Coronary artery (tissue), 2 donors: ENCODE results near the gene ASCC1.

Experiments used
- DNase-seq: peaks from one replicate; pipeline ENCODE4 v3.0.0-alpha.2; 2017; ENCODE audit warnings: low spot score
- H3K27ac ChIP-seq, 2 donors: fragments of 200-600 bp; sonication (generic); one replicate each; pipeline ENCODE4 v1.5.1; 2016 to 2019
- H3K4me3 ChIP-seq: fragments of 200-600 bp; sonication (generic); 2 replicates; pipeline ENCODE4 v1.5.1; 2016; ENCODE audit warnings: mild to moderate bottlenecking, moderate library complexity
- TF ChIP-seq, protein P1 (sequence below): fragments of 200-600 bp; sonication (generic); IDR thresholded peaks from one replicate; pipeline ENCODE4 v1.5.1; 2019; ENCODE audit warnings: antibody characterized with exemption

ASCC1 gene

DNA sequence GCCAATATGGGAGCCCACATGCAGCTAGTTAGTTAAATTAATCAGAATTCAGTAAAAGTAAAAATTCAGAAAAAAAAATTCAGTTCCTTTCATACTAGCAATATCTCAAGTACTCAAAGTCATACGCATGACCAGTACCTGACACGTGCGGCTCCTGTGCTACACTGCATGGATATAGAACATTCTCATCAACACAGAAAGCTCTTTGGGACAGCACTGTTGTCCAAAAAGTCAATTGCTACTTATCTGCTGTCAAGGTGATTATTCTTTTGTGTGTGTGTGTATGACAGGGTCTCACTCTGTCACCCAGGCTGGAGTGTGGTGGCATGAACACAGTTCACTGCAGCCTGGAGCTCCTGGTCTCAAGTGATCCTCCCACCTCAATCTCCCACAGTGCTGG, 15.2 kb downstream of the ASCC1 start:
- Histone ChIP-seq H3K27ac (no peak overlapping the region), H3K4me3 (no peak overlapping the region)
- TF ChIP-seq, protein P1, sequence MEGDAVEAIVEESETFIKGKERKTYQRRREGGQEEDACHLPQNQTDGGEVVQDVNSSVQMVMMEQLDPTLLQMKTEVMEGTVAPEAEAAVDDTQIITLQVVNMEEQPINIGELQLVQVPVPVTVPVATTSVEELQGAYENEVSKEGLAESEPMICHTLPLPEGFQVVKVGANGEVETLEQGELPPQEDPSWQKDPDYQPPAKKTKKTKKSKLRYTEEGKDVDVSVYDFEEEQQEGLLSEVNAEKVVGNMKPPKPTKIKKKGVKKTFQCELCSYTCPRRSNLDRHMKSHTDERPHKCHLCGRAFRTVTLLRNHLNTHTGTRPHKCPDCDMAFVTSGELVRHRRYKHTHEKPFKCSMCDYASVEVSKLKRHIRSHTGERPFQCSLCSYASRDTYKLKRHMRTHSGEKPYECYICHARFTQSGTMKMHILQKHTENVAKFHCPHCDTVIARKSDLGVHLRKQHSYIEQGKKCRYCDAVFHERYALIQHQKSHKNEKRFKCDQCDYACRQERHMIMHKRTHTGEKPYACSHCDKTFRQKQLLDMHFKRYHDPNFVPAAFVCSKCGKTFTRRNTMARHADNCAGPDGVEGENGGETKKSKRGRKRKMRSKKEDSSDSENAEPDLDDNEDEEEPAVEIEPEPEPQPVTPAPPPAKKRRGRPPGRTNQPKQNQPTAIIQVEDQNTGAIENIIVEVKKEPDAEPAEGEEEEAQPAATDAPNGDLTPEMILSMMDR: no peak
- no peak for DNase-seq

DNA sequence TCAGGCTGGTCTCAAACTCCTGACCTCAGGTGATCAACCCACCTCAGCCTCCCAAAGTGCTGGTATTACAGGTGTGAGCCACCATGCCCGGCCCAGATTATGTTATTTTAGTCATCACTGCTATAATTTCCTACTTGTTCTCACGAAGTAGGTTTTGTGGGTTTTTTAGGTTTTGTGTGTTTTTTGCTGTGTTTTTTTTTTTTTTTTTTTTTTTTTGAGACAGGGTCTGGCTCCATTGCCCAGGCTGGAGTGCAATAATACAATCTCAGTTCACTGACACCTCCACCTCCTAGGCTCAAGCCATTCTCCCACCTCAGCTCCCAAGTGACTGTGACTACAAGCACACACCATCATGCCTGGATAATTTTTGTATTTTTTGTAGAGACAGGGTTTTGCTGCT, 21.1 kb downstream of the ASCC1 start:
- H3K4me3 ChIP-seq: no peak overlapping the region
- DNase-seq: no peak
- H3K27ac ChIP-seq: no peak overlapping the region
- TF ChIP-seq, protein P1: no peak

DNA sequence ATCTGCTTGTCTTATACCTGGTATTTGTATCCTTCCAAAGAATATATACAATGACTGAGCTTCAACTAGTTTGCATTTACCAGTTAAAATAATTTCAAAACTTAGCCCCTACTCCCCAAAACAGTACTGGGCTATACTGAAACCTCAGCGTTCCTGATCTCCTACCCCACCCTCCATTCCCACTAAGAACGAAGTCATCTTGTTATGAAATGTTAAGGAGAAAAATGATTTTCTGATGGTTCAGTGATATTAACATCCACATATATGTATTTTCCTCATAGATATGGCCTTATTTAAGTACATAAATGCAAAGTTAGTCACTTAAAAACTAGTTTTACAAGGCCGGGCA, 29.1 kb downstream of the ASCC1 start:
- Histone ChIP-seq H3K27ac (peak overlapping the region in 1 of 2 donors; percentile 86), H3K4me3 (peak overlapping the region; percentile 35)
- TF ChIP-seq, protein P1: no peak
- DNase-seq: no peak

DNA sequence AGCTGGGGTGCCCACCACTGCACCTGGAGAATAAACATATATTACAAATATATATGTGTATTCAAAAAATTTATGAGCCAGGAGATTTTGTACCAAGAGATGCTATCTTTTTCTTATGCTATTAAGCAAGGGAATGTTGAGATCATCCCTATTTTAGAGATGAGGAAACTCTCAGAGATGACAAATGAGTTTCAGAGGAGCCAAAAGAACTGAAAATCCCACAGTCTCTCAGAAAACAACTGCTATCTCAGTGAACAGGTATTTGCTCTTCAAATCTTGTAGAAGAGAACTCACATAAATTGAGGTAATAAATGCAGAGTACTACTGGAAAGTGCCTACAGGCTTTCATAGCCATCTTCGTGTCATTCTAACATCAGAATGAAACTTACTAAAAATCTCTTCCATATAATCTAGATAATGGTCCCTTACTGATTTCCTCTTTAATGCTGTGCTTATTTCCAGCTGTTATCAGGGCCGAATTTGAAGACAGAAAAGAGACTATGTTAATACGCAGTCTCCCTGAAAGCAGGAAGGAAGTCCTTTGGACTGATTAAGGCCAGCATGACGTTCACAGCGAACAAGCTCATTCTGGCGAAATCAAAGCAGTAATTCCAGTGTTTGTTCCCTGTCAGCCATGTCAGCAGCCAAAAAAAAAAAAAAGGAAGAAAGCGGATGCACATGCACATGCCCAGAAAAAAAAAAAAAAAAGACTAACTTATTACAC, 29.7 kb downstream of the ASCC1 start:
- Histone ChIP-seq H3K27ac (peak overlapping the region; percentile 42 to 86), H3K4me3 (peak overlapping the region; percentile 19)
- no peak for DNase-seq
- TF ChIP-seq, protein P1: no peak

DNA sequence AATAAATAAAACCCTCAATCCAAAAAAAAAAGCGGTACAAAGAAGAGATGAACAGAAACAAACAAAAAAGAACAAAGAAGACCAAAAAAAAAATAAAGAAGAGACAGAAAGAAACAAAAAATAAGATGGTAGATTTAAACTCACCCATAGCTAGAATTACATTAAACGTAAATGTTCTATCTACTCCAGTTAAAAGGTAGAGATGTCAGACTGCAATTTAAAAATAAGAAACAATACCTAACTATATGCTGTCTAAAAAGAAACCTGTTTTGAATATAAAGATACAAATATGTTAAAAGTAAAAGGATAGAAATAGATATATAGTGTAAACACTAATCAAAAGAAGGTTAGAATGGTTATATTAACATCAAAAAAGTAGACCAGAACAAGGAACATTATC, 31.9 kb downstream of the ASCC1 start:
- Histone ChIP-seq H3K27ac (no peak overlapping the region), H3K4me3 (no peak overlapping the region)
- DNase-seq: no peak
- TF ChIP-seq, protein P1: no peak

DNA sequence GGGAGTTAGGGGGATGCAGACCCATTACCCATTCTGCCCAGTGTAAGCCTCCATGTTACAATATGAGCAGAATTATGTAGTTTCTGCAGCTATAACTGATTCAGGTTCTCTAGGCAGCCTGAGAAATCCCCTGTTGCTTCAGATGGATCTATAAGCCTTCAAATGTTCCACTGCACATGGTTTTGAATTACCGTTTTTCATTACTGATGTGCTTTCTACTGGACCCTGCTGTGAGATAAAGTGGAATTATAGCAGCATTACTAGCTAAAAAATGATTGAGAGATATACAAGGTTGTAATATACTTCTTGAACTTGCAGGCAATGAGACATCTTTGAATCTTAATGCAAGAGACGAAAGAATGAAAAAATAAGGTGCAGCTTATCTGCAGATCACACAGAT, 38.6 kb downstream of the ASCC1 start:
- no peak overlapping the region for H3K27ac ChIP-seq
- no peak overlapping the region for H3K4me3 ChIP-seq
- DNase-seq: no peak
- TF ChIP-seq, protein P1: no peak

DNA sequence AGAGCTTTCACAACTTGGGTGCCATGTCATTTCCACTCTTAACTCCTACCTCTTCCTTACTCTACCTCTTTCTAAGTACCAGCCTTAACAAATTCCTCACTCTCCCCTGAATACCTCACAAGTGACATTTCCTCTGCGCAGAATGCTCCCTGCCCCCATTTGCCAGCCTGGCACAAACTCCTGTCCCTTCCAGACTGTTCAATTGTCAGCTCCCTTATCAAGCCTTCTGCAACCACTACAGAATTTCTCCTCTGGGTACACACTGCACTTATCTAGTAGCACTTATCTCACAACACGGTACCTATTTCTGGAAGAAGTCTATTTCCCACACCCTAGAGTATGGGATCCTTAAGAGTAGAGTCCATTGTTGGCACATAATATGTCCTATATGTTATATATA, 39.4 kb downstream of the ASCC1 start:
- no peak for DNase-seq
- TF ChIP-seq, protein P1: no peak
- Histone ChIP-seq H3K27ac (no peak overlapping the region), H3K4me3 (no peak overlapping the region)
